Measurements from ENCODE around the gene NACC2. TPM values are rescaled to one million over a fixed set of nuclear protein-coding genes. Genes with fewer than 3 reads are reported as not detected.
A peak's percentile ranks its signal among the peaks of the same experiment; 100 is the strongest.

NACC2 gene
- 4.9 TPM for polyA plus RNA-seq (2013, experiment 1 of 2)
- polyA plus RNA-seq (2013, experiment 2 of 2) = 5.0 TPM

GRCh38 chr9:136095070-136096058 lies at the start of gene NACC2:
Gene NACC2 (minus strand): TSS chr9:136095289. CDS start chr9:136050521, 44,768 bp downstream.
- peak within 1 kb of the TSS; percentile 89 for H2AFZ ChIP-seq (ENCODE audit: low read length)
- H3K4me3 ChIP-seq (ENCODE audit: low read length in 2 of 2) = peak within 1 kb of the TSS; percentile 55 to 87
- WGBS, 2 donors (ENCODE audit: extremely low coverage in 2 of 2, insufficient read length in 2 of 2, insufficient replicate concordance in 1 of 2) = no CpG with 5 or more reads among the region's 143 CpGs
- peak within 1 kb of the TSS; percentile 94 for H2BK15ac ChIP-seq (ENCODE audit: low read length)
- peak within 1 kb of the TSS; percentile 93 for H3K4ac ChIP-seq (ENCODE audit: low read length)
- H3K4me2 ChIP-seq (ENCODE audit: insufficient read depth, low read length, poor library complexity, severe bottlenecking) = peak within 1 kb of the TSS; percentile 89
- peak; percentile 39 for DNase-seq (ENCODE audit: low spot score)
- peak within 1 kb of the TSS; percentile 65 for H3K23ac ChIP-seq (ENCODE audit: low read depth, low read length, poor library complexity)
- H3K9me3 ChIP-seq (replicated peaks in 1 of 2; ENCODE audit: control insufficient read depth in 2 of 2, insufficient read depth in 1 of 2, low read depth in 1 of 2, low read length in 2 of 2) = no peaks in the 10 kb centered on the region
- H2BK5ac ChIP-seq (ENCODE audit: low read length) = no peak within 1 kb of the TSS
- peak within 1 kb of the TSS; percentile 97 for H3K14ac ChIP-seq (ENCODE audit: low read length)
- H3K79me1 ChIP-seq (ENCODE audit: low read depth, low read length) = peaks cover 8% of the 10 kb centered on the region
- H2BK12ac ChIP-seq (ENCODE audit: low read length) = no peak within 1 kb of the TSS
- no peak within 1 kb of the TSS for H4K8ac ChIP-seq (ENCODE audit: low read depth, low read length)
- H2AK5ac ChIP-seq (ENCODE audit: low read depth, low read length) = peak within 1 kb of the TSS; percentile 95
- peak within 1 kb of the TSS; percentile 97 for H3K18ac ChIP-seq (ENCODE audit: low read length)
- peak within 1 kb of the TSS; percentile 91 for H2BK120ac ChIP-seq (ENCODE audit: low read depth, low read length)
- H3K4me1 ChIP-seq (ENCODE audit: control insufficient read depth in 2 of 2, insufficient read depth in 1 of 2, low read depth in 1 of 2, low read length in 2 of 2) = peaks cover 25 to 27% of the 10 kb centered on the region in 2 donors
- no peak within 1 kb of the TSS for H3K27ac ChIP-seq (replicated peaks; ENCODE audit: low read length)
- peak within 1 kb of the TSS; percentile 78 for H3K9ac ChIP-seq (ENCODE audit: low read depth, low read length, poor library complexity)
- H3K27me3 ChIP-seq (ENCODE audit: control insufficient read depth in 3 of 3, insufficient read depth in 3 of 3, low read depth in 1 of 3, low read length in 3 of 3) = peaks cover 3 to 30% (median 25%) of the 10 kb centered on the region in 3 experiments
- no peak within 1 kb of the TSS for H4K91ac ChIP-seq (ENCODE audit: low read depth, low read length, poor library complexity)
- H3K36me3 ChIP-seq (replicated peaks in 1 of 2; ENCODE audit: control insufficient read depth in 2 of 2, insufficient read depth in 2 of 2, low read length in 2 of 2) = no peaks in the 10 kb centered on the region

- Histone ChIP-seq H2BK15ac (ENCODE audit: low read length) (no peak overlapping the region), H3K27me3 (ENCODE audit: control insufficient read depth in 3 of 3, insufficient read depth in 3 of 3, low read depth in 1 of 3, low read length in 3 of 3) (peaks cover 2 to 62% (median 2%) of the 10 kb centered on the region in 3 experiments), H3K14ac (ENCODE audit: low read length) (no peak overlapping the region), H3K36me3 (replicated peaks in 1 of 2; ENCODE audit: control insufficient read depth in 2 of 2, insufficient read depth in 2 of 2, low read length in 2 of 2) (no peaks in the 10 kb centered on the region), H3K4me1 (ENCODE audit: control insufficient read depth in 2 of 2, insufficient read depth in 1 of 2, low read depth in 1 of 2, low read length in 2 of 2) (peaks cover 9 to 14% of the 10 kb centered on the region in 2 donors), H3K79me1 (ENCODE audit: low read depth, low read length) (peaks cover 1% of the 10 kb centered on the region), H2AK5ac (ENCODE audit: low read depth, low read length) (no peak overlapping the region), H3K4me3 (ENCODE audit: low read length in 2 of 2) (no peak overlapping the region), H3K9me3 (replicated peaks in 1 of 2; ENCODE audit: control insufficient read depth in 2 of 2, insufficient read depth in 1 of 2, low read depth in 1 of 2, low read length in 2 of 2) (peaks cover 0 to 4% of the 10 kb centered on the region in 2 donors), H3K18ac (ENCODE audit: low read length) (no peak overlapping the region), H2BK12ac (ENCODE audit: low read length) (no peak overlapping the region), H2BK5ac (ENCODE audit: low read length) (peak overlapping the region; percentile 53), H3K4me2 (ENCODE audit: insufficient read depth, low read length, poor library complexity, severe bottlenecking) (no peak overlapping the region), H2AFZ (ENCODE audit: low read length) (no peak overlapping the region), H3K23ac (ENCODE audit: low read depth, low read length, poor library complexity) (no peak overlapping the region), H3K9ac (ENCODE audit: low read depth, low read length, poor library complexity) (no peak overlapping the region), H4K91ac (ENCODE audit: low read depth, low read length, poor library complexity) (no peak overlapping the region), H3K4ac (ENCODE audit: low read length) (no peak overlapping the region), H2BK120ac (ENCODE audit: low read depth, low read length) (no peak overlapping the region), H4K8ac (ENCODE audit: low read depth, low read length) (no peak overlapping the region), H3K27ac (replicated peaks; ENCODE audit: low read length) (no peak overlapping the region)
- no peak for DNase-seq (ENCODE audit: low spot score)
- WGBS, 2 donors (ENCODE audit: extremely low coverage in 2 of 2, insufficient read length in 2 of 2, insufficient replicate concordance in 1 of 2) = no CpG with 5 or more reads among the region's 11 CpGs
These were observed 49.4 kb upstream of the NACC2 start for GRCh38 chr9:136144450-136144849.

GRCh38 chr9:136143215-136144001 lies 48.3 kb upstream of the NACC2 start:
- no peak for DNase-seq (ENCODE audit: low spot score)
- Histone ChIP-seq H3K27ac (replicated peaks; ENCODE audit: low read length) (no peak overlapping the region), H3K4me2 (ENCODE audit: insufficient read depth, low read length, poor library complexity, severe bottlenecking) (no peak overlapping the region), H2BK5ac (ENCODE audit: low read length) (no peak overlapping the region), H2AFZ (ENCODE audit: low read length) (no peak overlapping the region), H2BK15ac (ENCODE audit: low read length) (peak overlapping the region; percentile 26), H2BK12ac (ENCODE audit: low read length) (peak overlapping the region; percentile 58), H3K79me1 (ENCODE audit: low read depth, low read length) (peaks cover 1% of the 10 kb centered on the region), H3K9ac (ENCODE audit: low read depth, low read length, poor library complexity) (peak overlapping the region; percentile 70), H3K36me3 (replicated peaks in 1 of 2; ENCODE audit: control insufficient read depth in 2 of 2, insufficient read depth in 2 of 2, low read length in 2 of 2) (no peaks in the 10 kb centered on the region), H3K23ac (ENCODE audit: low read depth, low read length, poor library complexity) (no peak overlapping the region), H2AK5ac (ENCODE audit: low read depth, low read length) (peak overlapping the region; percentile 83), H3K4ac (ENCODE audit: low read length) (no peak overlapping the region), H3K4me3 (ENCODE audit: low read length in 2 of 2) (no peak overlapping the region), H4K91ac (ENCODE audit: low read depth, low read length, poor library complexity) (no peak overlapping the region), H3K27me3 (ENCODE audit: control insufficient read depth in 3 of 3, insufficient read depth in 3 of 3, low read depth in 1 of 3, low read length in 3 of 3) (peaks cover 2 to 55% (median 2%) of the 10 kb centered on the region in 3 experiments), H3K4me1 (ENCODE audit: control insufficient read depth in 2 of 2, insufficient read depth in 1 of 2, low read depth in 1 of 2, low read length in 2 of 2) (peaks cover 7 to 8% of the 10 kb centered on the region in 2 donors), H2BK120ac (ENCODE audit: low read depth, low read length) (no peak overlapping the region), H4K8ac (ENCODE audit: low read depth, low read length) (peak overlapping the region; percentile 43), H3K9me3 (replicated peaks in 1 of 2; ENCODE audit: control insufficient read depth in 2 of 2, insufficient read depth in 1 of 2, low read depth in 1 of 2, low read length in 2 of 2) (peaks cover 0 to 4% of the 10 kb centered on the region in 2 donors), H3K18ac (ENCODE audit: low read length) (peak overlapping the region; percentile 91), H3K14ac (ENCODE audit: low read length) (peak overlapping the region; percentile 56)
- no CpG with 5 or more reads among the region's 16 CpGs for WGBS, 2 donors (ENCODE audit: extremely low coverage in 2 of 2, insufficient read length in 2 of 2, insufficient replicate concordance in 1 of 2)

Measured in neuronal stem cell (in vitro differentiated cells).